ENCODE data around the gene TXNRD1.

TXNRD1 gene

GRCh38 chr12:104297477-104298113 is 82.0 kb downstream of the TXNRD1 start:
- DNase-seq (ENCODE audit: low spot score) = no peak
- no peak for FAIRE-seq

- FAIRE-seq (no peak), DNase-seq (ENCODE audit: low spot score) (no peak)
These were observed 84.4 kb downstream of the TXNRD1 start for GRCh38 chr12:104299842-104300481.

GRCh38 chr12:104303538-104304151 is 88.1 kb downstream of the TXNRD1 start, which contains the start of gene EID3:
Gene EID3, plus strand, starts transcription at chr12:104303739. Its CDS starts 196 bp downstream, at chr12:104303935.
- no peak for DNase-seq (ENCODE audit: low spot score)
- no peak for FAIRE-seq

DNA sequence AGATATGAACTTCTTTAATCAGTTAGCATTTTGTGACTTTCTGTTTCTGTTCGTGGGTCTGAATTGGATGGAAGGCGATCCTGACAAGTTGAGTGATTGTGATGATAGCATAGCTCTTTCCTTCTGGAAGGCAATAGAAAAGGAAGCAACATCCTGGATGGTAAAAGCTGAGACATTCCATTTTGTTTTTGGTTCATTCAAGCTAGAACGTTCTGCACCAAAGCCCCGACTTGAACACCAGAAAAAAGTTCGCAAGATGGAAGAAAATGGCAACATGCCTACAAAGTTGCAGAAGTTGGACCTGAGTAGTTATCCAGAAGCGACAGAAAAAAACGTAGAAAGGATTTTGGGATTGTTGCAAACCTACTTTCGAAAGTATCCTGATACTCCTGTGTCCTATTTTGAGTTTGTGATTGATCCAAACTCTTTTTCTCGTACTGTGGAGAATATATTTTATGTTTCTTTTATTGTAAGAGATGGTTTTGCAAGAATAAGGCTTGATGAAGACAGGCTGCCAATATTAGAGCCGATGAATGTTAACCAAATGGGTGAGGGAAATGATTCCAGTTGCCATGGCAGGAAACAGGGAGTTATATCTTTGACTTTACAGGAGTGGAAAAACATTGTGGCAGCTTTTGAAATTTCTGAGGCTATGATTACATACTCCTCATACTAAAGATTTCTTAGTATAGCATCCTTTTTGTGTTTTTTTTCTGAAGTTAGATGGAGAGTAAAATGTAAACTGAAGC is 88.9 kb downstream of the TXNRD1 start:
- FAIRE-seq (no peak), DNase-seq (ENCODE audit: low spot score) (no peak)

DNA sequence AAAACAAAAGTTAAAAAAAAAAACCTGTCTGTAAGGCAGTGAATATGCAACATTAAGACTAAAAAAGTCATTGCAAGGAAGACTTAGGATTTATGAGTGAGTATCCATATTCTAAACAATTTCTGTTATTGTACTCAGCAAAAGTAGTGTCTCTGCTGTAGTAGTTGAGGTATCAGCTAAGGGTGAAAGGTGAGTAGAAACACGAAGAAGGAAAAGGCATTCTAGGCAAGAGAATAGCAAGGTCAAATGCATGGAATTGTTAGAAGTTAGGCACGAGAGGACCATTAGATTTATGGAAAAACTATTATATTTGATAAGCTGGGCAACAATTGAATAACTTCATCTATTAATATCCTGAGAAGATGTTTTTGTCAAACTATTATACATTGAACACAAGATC is 89.8 kb downstream of the TXNRD1 start:
- FAIRE-seq (no peak), DNase-seq (ENCODE audit: low spot score) (no peak)

GRCh38 chr12:104306376-104306775 is 90.8 kb downstream of the TXNRD1 start:
- FAIRE-seq (no peak), DNase-seq (ENCODE audit: low spot score) (no peak)

DNA sequence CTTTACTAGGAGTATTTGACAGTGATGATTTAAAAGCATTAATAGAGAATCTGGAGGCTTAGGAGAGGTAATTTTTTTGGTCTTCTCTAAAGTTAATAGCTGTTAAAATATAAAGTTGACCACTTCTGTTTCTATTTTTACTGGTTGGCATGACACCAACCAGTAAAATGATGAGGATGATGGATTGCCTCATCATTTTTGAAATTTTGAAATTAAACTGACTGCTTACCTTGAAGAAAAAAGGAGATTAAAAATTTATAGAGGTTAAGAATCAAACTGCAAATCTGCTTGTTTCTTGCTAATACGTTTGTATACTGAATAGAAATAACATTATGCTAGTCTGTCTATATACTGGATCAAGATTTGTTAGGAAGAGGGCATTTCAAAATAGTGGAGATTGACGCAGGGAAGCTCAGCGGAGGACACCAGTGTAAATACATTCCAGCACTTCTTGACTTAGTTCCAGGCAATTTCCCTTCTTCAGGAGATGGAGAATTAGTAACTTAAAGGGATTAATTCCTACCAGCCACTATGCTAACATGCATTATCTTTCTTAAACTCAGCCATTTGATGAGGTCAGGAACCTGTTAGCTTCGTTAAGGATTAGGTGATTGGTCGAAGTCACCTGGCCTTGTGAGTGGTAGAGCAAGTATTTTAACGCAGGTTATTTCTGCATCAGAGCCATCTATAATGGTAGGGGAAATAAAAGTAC is 91.5 kb downstream of the TXNRD1 start:
- DNase-seq (ENCODE audit: low spot score) = no peak
- FAIRE-seq = no peak

GRCh38 chr12:104307655-104308000 is 92.0 kb downstream of the TXNRD1 start:
- FAIRE-seq = no peak
- no peak for DNase-seq (ENCODE audit: low spot score)

DNA sequence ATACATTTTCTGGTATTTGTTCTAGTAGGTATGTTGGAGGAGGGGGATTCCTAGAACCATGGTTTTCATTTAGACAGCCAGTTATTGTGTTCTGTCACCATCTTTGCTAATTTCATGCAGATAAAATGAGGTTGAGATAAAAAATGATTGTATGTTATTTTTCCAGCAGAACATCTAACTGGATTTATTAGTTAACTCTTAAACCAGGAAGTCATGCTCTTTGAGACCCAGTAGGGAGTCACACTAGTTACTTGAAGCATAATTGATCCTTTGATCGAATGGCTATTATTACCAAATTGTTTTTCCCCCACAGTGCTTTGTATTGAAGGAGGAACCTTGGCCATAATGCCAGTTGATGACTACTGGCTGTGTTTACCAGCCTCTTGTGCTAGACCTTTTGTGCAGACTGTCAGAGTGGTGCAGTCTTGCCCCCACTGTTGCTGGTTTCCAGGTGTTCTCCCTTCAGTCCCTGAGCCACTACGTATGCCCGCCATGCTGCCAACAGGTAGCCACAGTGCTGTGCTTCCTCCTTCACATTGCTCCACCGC is 93.9 kb downstream of the TXNRD1 start:
- no peak for DNase-seq (ENCODE audit: low spot score)
- no peak for FAIRE-seq

DNA sequence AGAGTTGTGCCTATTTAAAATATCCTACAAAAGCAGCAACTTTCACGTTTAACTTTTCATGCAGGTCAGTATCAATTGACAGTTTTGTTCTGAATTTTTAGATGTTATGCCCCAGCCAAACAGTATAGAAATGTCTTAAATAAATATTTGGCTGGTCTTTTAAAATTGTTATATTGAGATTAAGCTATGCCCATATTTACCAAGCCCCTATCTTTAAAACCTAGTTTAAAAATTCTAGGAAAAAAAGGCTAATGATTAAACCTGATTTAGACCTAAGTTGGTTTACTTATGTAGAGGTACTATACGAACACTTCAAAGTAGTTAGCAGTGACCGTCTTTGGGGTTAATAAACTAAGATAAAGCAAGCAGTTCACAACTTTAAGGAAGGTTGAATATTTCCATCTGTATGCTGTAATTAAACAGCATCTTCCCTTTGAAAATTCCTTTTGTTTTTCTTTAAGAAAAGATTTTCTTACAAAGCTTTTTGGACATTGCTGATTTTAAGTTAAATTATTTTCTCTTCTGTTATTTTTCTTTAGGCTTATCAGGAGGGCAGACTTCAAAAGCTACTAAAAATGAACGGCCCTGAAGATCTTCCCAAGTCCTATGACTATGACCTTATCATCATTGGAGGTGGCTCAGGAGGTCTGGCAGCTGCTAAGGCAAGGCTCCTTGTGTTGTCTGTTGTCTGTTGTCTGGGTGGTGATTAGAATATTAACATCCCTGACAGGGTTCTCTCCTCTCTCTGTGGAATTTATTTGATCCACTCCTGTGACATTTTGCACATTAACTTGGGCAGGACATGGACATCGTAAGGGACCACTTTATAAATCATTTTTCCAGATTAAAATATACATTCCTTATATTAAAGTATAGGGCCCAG is 95.4 kb downstream of the TXNRD1 start:
- DNase-seq (ENCODE audit: low spot score) (no peak), FAIRE-seq (no peak)

- no peak for DNase-seq (ENCODE audit: low spot score)
- FAIRE-seq = no peak
These were observed 96.6 kb downstream of the TXNRD1 start for GRCh38 chr12:104312202-104312601.

DNA sequence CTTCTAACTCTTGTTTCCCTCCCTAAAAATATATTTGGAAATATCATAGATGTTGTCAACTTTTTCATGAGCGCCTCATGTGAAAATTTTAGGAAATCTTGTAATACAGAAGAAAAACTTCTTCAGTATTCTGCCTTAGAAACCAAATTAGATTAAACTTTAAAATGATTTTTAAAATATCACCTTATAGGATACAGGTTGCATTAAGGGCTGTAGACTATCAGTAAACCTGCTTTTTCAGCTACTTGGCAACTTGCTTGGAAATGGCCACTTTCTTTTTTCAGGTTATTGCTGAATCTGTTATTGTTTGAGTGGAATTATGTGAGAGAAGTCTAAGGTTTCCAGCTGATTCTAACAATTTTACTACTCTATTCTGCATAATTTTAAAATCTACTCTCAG is 97.1 kb downstream of the TXNRD1 start:
- DNase-seq (ENCODE audit: low spot score) (no peak), FAIRE-seq (no peak)

GRCh38 chr12:104313568-104314241 is 98.1 kb downstream of the TXNRD1 start:
- no peak for FAIRE-seq

DNA sequence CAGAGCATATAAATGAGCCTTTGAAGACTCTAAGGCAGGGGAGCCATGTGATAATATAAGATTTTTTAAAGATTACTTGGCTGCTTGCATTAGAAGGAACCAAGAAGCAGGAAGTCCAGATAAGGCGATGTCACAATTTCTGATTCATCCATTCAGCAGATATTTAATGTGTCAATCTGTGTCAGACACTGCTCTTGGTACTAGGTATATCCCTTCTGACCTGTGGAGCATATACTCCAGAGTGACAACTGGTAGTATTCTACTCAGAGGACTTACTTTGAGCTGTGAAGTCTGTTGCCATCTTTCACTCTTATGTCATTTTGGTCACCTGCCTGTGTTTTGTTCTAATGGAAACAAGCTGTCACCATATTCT is 98.6 kb downstream of the TXNRD1 start:
- FAIRE-seq (no peak), DNase-seq (ENCODE audit: low spot score) (peak; percentile 24)

More at GRCh38 chr12:104313568-104314241, 98.1 kb downstream of the TXNRD1 start:
- no peak for DNase-seq (ENCODE audit: low spot score)

- no peak for DNase-seq (ENCODE audit: low spot score)
- no peak for FAIRE-seq
These were observed 100.0 kb downstream of the TXNRD1 start for GRCh38 chr12:104315326-104316224.

DNA sequence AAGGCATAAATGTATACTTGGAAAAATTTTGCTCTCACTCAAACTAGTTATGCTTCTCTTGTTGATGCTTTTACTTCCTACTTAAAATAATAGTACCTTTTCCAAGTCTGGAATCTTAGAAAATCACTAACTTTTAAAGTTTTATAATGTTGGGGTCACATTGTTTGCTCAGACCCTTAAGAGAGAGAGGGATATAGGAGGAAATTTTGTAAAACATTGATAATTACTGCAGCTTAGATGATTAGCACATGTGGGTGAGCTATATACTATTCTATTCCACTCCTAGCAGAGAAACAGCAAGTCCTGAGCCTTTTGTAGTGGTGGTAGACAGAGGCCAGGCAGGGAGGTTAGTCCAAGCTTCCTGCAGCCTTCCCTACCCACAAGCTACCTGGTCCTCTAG is 101.4 kb downstream of the TXNRD1 start:
- DNase-seq (ENCODE audit: low spot score) = no peak
- FAIRE-seq = no peak

DNA sequence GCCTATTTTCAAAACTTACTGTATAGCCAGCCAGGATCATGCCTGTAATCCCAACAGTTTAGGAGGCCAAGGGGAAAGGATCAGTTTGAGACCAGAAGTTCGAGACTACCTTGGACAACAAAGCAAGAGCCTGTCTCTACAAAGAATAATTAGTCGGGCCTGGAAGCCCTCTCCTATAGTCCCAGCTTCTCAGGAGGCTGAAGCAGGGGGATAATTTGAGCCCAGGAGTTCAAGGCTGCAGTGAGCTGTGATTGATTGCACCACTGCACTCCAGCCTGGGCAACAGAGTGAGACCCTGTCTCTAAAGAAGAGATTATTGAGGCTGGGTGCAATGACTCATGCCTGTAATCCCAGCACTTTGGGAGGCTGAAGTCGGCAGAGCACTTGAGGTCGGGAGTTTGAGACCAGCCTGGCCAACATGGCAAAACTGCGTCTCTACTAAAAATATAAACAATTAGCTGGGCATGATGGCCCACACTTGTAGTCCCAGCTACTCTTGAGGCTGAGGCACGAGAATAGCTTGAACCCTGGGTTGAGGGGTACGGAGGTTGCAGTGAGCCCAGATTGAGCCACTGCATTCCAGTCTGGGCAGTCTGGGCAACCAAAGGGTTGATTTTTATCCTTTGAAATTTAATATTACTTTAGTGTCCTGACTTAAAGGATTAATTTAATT is 102.1 kb downstream of the TXNRD1 start:
- DNase-seq (ENCODE audit: low spot score) (no peak), FAIRE-seq (no peak)

GRCh38 chr12:104319028-104319427 is 103.4 kb downstream of the TXNRD1 start:
- DNase-seq (ENCODE audit: low spot score) = no peak
- no peak for FAIRE-seq
